DOHH2 (cell line): ENCODE results near the gene SLC22A4.
A peak's percentile ranks its signal among the peaks of the same experiment; 100 is the strongest.

Experiments used
- H3F3A ChIP-seq: fragments of 200-600 bp; sonication (generic), shearing (Covaris generic); 2 replicates; pipeline ENCODE4 v1.6.0; 2016; ENCODE audit warnings: antibody characterized with exemption, mild to moderate bottlenecking; ENCODE audit not compliant: control insufficient read depth, insufficient read depth
- H3K27ac ChIP-seq: fragments of 200-600 bp; sonication (generic); 2 replicates; pipeline ENCODE4 v1.5.1; 2014; ENCODE audit warnings: low read depth, mild to moderate bottlenecking, low read length, moderate library complexity
- H3K27me3 ChIP-seq: fragments of 200-600 bp; sonication (generic); 2 replicates; pipeline ENCODE4 v1.6.1; 2014; ENCODE audit warnings: mild to moderate bottlenecking, low read length, mixed read lengths; ENCODE audit not compliant: control insufficient read depth
- H3K36me3 ChIP-seq: fragments of 200-600 bp; sonication (generic); 2 replicates; pipeline ENCODE4 v1.6.1; 2014; ENCODE audit warnings: mild to moderate bottlenecking, low read length, moderate library complexity, mixed read lengths; ENCODE audit not compliant: control insufficient read depth
- H3K4me1 ChIP-seq: fragments of 200-600 bp; sonication (generic); 2 replicates; pipeline ENCODE4 v1.6.1; 2014; ENCODE audit warnings: mild to moderate bottlenecking, low read length, mixed read lengths; ENCODE audit not compliant: control insufficient read depth
- H3K4me2 ChIP-seq: fragments of 200-600 bp; sonication (generic); 2 replicates; pipeline ENCODE4 v1.6.0; 2014; ENCODE audit warnings: mild to moderate bottlenecking, low read length, moderate library complexity
- H3K4me3 ChIP-seq: fragments of 200-600 bp; sonication (generic); 2 replicates; pipeline ENCODE4 v1.5.1; 2014; ENCODE audit warnings: mild to moderate bottlenecking, low read length, mixed read lengths
- H3K79me2 ChIP-seq: fragments of 200-600 bp; sonication (generic); 2 replicates; pipeline ENCODE4 v1.6.1; 2014; ENCODE audit warnings: mild to moderate bottlenecking, low read length, mixed read lengths; ENCODE audit not compliant: control insufficient read depth
- H3K9me2 ChIP-seq: fragments of 200-600 bp; sonication (generic); replicated peaks from 2 replicates; pipeline ENCODE4 v1.6.1; 2014; ENCODE audit warnings: mild to moderate bottlenecking, low read length, mixed read lengths; ENCODE audit not compliant: control insufficient read depth
- H3K9me3 ChIP-seq: fragments of 200-600 bp; sonication (generic); 2 replicates; pipeline ENCODE4 v1.6.1; 2014; ENCODE audit warnings: antibody characterized with exemption, low read length, mixed read lengths; ENCODE audit not compliant: control insufficient read depth, insufficient read depth
- H4K20me1 ChIP-seq: fragments of 200-600 bp; sonication (generic); 2 replicates; pipeline ENCODE4 v1.6.0; 2014; ENCODE audit warnings: low read depth, mild to moderate bottlenecking, antibody characterized with exemption, low read length, moderate library complexity; ENCODE audit not compliant: control insufficient read depth, insufficient read depth
- EZH2phosphoT487 ChIP-seq: fragments of 200-600 bp; sonication (generic); IDR thresholded peaks from 2 replicates; pipeline ENCODE4 v1.6.1; 2017; ENCODE audit warnings: borderline replicate concordance, mild to moderate bottlenecking, antibody characterized with exemption, low read length, moderate library complexity, mixed read lengths
- TF ChIP-seq, protein P1 (sequence below): fragments of 200-600 bp; sonication (generic); IDR thresholded peaks from one replicate; pipeline ENCODE4 v1.5.1; 2014; ENCODE audit warnings: antibody characterized with exemption, mild to moderate bottlenecking, low read depth, low read length; ENCODE audit not compliant: poor library complexity, severe bottlenecking

SLC22A4 gene

DNA sequence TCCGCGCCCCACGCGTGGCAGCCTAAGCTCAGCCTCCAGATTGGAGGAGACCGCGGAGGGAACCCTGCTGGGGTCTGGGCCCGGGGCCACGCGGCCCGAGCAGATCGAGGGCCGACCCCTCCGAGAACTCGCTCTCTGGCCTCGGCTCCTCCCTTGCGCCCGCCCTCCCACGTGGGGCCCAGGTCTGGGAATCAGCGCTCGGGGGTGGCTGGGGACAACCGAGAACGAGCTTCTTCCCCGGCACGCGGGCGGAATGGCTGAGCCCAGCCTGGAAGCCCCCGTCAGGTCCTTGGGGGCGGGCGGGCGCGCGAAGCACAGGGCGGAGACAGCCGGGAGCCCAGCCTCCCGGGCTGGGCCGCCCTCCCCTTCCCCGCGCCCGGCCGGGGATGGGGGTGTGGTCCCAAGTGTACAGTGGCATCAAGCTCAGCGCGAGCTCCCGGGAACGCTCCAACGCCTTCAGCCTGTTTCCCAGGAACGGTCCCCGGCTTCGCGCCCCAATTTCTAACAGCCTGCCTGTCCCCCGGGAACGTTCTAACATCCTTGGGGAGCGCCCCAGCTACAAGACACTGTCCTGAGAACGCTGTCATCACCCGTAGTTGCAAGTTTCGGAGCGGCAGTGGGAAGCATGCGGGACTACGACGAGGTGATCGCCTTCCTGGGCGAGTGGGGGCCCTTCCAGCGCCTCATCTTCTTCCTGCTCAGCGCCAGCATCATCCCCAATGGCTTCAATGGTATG is at the start of gene SLC22A4:
Gene SLC22A4, plus strand, starts transcription at position 403 of the 736 bp plus-strand sequence. Its CDS starts 223 bp downstream, at position 626.
- Histone ChIP-seq H3K9me2 (no peaks in the 10 kb centered on the region), H3K27me3 (peaks cover 57% of the 10 kb centered on the region), H3K9me3 (no peaks in the 10 kb centered on the region), H3K4me3 (peak within 1 kb of the TSS; percentile 72), H3K27ac (no peak within 1 kb of the TSS), H3K4me2 (peak within 1 kb of the TSS; percentile 81), H4K20me1 (no peaks in the 10 kb centered on the region), H3K36me3 (no peaks in the 10 kb centered on the region), H3F3A (no peaks in the 10 kb centered on the region), H3K79me2 (no peaks in the 10 kb centered on the region), H3K4me1 (peaks cover 26% of the 10 kb centered on the region)
- no peak for TF ChIP-seq EZH2phosphoT487
- TF ChIP-seq, protein P1, sequence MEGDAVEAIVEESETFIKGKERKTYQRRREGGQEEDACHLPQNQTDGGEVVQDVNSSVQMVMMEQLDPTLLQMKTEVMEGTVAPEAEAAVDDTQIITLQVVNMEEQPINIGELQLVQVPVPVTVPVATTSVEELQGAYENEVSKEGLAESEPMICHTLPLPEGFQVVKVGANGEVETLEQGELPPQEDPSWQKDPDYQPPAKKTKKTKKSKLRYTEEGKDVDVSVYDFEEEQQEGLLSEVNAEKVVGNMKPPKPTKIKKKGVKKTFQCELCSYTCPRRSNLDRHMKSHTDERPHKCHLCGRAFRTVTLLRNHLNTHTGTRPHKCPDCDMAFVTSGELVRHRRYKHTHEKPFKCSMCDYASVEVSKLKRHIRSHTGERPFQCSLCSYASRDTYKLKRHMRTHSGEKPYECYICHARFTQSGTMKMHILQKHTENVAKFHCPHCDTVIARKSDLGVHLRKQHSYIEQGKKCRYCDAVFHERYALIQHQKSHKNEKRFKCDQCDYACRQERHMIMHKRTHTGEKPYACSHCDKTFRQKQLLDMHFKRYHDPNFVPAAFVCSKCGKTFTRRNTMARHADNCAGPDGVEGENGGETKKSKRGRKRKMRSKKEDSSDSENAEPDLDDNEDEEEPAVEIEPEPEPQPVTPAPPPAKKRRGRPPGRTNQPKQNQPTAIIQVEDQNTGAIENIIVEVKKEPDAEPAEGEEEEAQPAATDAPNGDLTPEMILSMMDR = no peak

DNA sequence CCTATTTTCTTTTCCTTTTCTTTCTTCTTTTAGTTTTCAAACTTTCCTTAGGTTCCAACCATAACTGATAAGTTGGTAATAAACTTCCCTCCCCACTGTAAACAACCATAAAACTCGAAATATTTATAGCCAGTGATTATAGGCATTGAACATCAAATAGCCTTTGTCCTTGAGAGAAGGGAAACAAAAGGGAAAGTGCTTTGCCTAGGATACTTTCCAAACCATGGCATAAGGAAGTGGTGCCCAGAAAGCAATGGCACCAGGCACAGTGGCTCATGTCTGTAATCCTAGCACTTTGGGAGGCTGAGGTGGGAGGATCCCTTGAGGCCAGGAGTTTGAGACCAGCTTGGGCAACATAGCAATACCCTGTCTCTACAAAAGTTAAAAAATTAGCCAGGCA is 48.6 kb upstream of the SLC22A4 start:
- Histone ChIP-seq H3K4me1 (no peaks in the 10 kb centered on the region), H3K4me2 (no peak overlapping the region), H3K9me2 (no peaks in the 10 kb centered on the region), H3K4me3 (no peak overlapping the region), H4K20me1 (no peaks in the 10 kb centered on the region), H3K79me2 (no peaks in the 10 kb centered on the region), H3F3A (no peaks in the 10 kb centered on the region), H3K27me3 (no peaks in the 10 kb centered on the region), H3K27ac (no peak overlapping the region), H3K9me3 (no peaks in the 10 kb centered on the region), H3K36me3 (no peaks in the 10 kb centered on the region)
- TF ChIP-seq EZH2phosphoT487 = no peak
- TF ChIP-seq, protein P1 = no peak

DNA sequence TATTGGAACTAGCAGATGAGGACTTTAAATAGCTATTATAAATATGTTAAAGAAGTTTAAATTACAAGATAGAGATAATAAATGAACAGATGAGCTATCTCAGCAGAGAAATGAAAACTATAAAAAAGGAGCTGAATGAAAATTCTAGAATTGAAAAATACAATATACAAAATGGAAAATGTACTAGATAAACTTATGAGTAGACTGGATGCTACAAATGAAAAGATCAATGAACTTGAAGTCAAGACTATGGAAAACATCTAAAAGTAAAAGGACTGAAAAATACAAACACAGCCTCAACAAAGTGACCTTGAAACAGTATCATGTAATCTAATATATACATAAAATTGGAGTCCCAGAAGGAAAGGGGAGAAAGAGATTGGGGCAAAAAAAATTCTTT is 47.4 kb upstream of the SLC22A4 start:
- no peaks in the 10 kb centered on the region for H3K27me3 ChIP-seq
- H3K4me2 ChIP-seq = no peak overlapping the region
- no peaks in the 10 kb centered on the region for H3K9me3 ChIP-seq
- TF ChIP-seq, protein P1 = no peak
- TF ChIP-seq EZH2phosphoT487 = no peak
- H3K9me2 ChIP-seq = no peaks in the 10 kb centered on the region
- no peaks in the 10 kb centered on the region for H3K79me2 ChIP-seq
- H3K4me1 ChIP-seq = no peaks in the 10 kb centered on the region
- no peaks in the 10 kb centered on the region for H3K36me3 ChIP-seq
- no peaks in the 10 kb centered on the region for H3F3A ChIP-seq
- H4K20me1 ChIP-seq = no peaks in the 10 kb centered on the region
- no peak overlapping the region for H3K4me3 ChIP-seq
- no peak overlapping the region for H3K27ac ChIP-seq
